ENCODE results near the gene RNF130.

DNA sequence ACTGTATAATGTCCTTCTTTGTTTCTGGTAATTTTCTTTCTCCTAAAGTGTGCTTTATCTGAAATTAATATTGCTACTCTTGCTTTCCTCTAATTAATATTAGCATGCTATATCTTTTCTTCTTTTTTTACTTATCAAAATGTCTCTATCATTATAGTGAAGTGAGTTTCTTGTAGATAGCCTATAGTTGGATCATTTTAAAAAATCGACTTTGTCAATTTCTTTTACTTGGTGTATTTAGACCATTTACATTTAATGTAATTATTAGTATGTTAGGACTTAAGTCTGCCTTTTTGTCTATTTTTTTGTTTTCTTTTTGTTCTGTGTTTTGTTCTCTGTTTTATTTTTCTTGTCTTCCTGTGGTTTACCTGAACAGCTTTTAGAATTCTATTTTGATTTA, 35.4 kb upstream of the RNF130 start:
- no peak for TF ChIP-seq POLR2A (IDR thresholded peaks at IDR 0.05)
- TF ChIP-seq CTCF (IDR thresholded peaks at IDR 0.05 in 4 of 5, conservative IDR thresholded peaks at IDR 0.05 in 1 of 5): no peak

All from gastrocnemius medialis (tissue), 4 donors.